T-cell (primary cell): Measurements from ENCODE around the gene EPS8L1. TPM values are rescaled to one million over a fixed set of nuclear protein-coding genes. Genes with fewer than 3 reads are reported as not detected.
A peak's percentile ranks its signal among the peaks of the same experiment; 100 is the strongest.

ENCODE experiments used
- ATAC-seq, 4 experiments: fragments of 200-7000 bp in 3 of 4; fragments of 150-1000 bp in 1 of 4; cut with Tn5 transposase; replicated peaks in 1 of 4; 1 replicate in 3 of 4; 2 replicates in 1 of 4; pipeline ENCODE4 v1.10.0; 2021; ENCODE audit warnings: moderate library complexity in 3 of 4, mild to moderate bottlenecking in 2 of 4, moderate number of reproducible peaks in 1 of 4
- CTCF ChIA-PET, 2 donors: fragments of 300-600 bp; sonication (Branson Sonifier 250); formaldehyde crosslinking; loops; one replicate each; lab custom pipeline; 2022; ENCODE audit warnings: antibody characterized with exemption in 2 of 2; lab: Charles Lee
- POLR2A ChIA-PET, 2 donors: fragments of 300-600 bp; sonication (Branson Sonifier 250); formaldehyde crosslinking; loops; one replicate each; lab custom pipeline; 2022; ENCODE audit warnings: antibody characterized with exemption in 2 of 2; lab: Charles Lee
- DNase-seq, 35 experiments: peaks; one replicate each; pipeline versions ENCODE4 v3.0.0 to v3.0.0-alpha.2; 2013 to 2023
- H3K27ac ChIP-seq: one replicate; pipeline ENCODE4 v1.5.1; 2013; ENCODE audit warnings: low read length
- H3K27me3 ChIP-seq, 2 experiments: replicated peaks in 1 of 2; 1 replicate in 1 of 2; 2 replicates in 1 of 2; pipeline versions ENCODE4 v1.6.1 to v1.7.0; 2013; ENCODE audit warnings: low read length in 1 of 2, mixed read lengths in 1 of 2; ENCODE audit not compliant: control insufficient read depth in 2 of 2, insufficient read depth in 2 of 2; ENCODE audit errors: extremely low read depth in 1 of 2
- H3K36me3 ChIP-seq, 2 donors: 1 replicate in 1 of 2; 2 replicates in 1 of 2; pipeline versions ENCODE4 v1.6.1 to v1.7.0; 2013; ENCODE audit warnings: low read length in 1 of 2; ENCODE audit not compliant: control insufficient read depth in 2 of 2, insufficient read depth in 1 of 2; ENCODE audit errors: extremely low read depth in 1 of 2
- H3K4me1 ChIP-seq, 2 experiments: 1 replicate in 1 of 2; 2 replicates in 1 of 2; pipeline versions ENCODE4 v1.6.1 to v1.7.0; 2013; ENCODE audit warnings: low read length in 2 of 2, mixed read lengths in 1 of 2; ENCODE audit not compliant: insufficient read depth in 2 of 2, control insufficient read depth in 1 of 2; ENCODE audit errors: extremely low read depth in 1 of 2
- H3K4me3 ChIP-seq, 2 donors: 1 replicate in 1 of 2; 2 replicates in 1 of 2; pipeline versions ENCODE4 v1.5.1 to v1.7.0; 2013; ENCODE audit warnings: mild to moderate bottlenecking in 2 of 2, low read length in 1 of 2, moderate library complexity in 1 of 2; ENCODE audit not compliant: control insufficient read depth in 1 of 2; ENCODE audit errors: extremely low read depth in 1 of 2
- H3K9me3 ChIP-seq: 2 replicates; pipeline ENCODE4 v1.7.0; 2013
- H3K27ac Mint-ChIP-seq, 2 donors: one replicate each; pipeline ENCODE4 v1.8.0; 2020 to 2021; ENCODE audit warnings: mild to moderate bottlenecking in 2 of 2, mixed read lengths in 2 of 2
- H3K27me3 Mint-ChIP-seq, 2 donors: one replicate each; pipeline ENCODE4 v1.8.0; 2021 to 2022; ENCODE audit warnings: mixed read lengths in 2 of 2
- H3K36me3 Mint-ChIP-seq: one replicate; pipeline ENCODE4 v1.8.0; 2021; ENCODE audit warnings: mixed read lengths
- H3K4me1 Mint-ChIP-seq, 3 donors: one replicate each; pipeline ENCODE4 v1.8.0; 2020 to 2022; ENCODE audit warnings: mixed read lengths in 3 of 3, mild to moderate bottlenecking in 1 of 3
- H3K4me3 Mint-ChIP-seq, 3 donors: one replicate each; pipeline ENCODE4 v1.8.0; 2020 to 2022; ENCODE audit warnings: mild to moderate bottlenecking in 3 of 3, mixed read lengths in 3 of 3, moderate library complexity in 3 of 3
- H3K9me3 Mint-ChIP-seq, 3 donors: one replicate each; pipeline ENCODE4 v1.8.0; 2020 to 2022; ENCODE audit warnings: mixed read lengths in 3 of 3
- WGBS: methylation state at CpG from one replicate; pipeline ENCODE4 v1.1.5; 2013; ENCODE audit warnings: missing lambda C conversion rate; ENCODE audit not compliant: insufficient coverage; 5-methylcytosine and 5-hydroxymethylcytosine counted together
- total RNA-seq, 35 experiments: library from RNA in 6 of 35; stranded (reverse) in 6 of 35; fragments of 120-200 nt in 1 of 35; gene quantifications; one replicate each; pipeline versions ENCODE4 v1.2.1 to v1.2.4 and lab custom pipeline; 2013 to 2026

Gene EPS8L1
- total RNA-seq, 5 donors from 2014 or later (not counting 1 experiment from before 2014, with no cell fraction given), result 1.1 to 3.5 (median 2.0) TPM

DNA sequence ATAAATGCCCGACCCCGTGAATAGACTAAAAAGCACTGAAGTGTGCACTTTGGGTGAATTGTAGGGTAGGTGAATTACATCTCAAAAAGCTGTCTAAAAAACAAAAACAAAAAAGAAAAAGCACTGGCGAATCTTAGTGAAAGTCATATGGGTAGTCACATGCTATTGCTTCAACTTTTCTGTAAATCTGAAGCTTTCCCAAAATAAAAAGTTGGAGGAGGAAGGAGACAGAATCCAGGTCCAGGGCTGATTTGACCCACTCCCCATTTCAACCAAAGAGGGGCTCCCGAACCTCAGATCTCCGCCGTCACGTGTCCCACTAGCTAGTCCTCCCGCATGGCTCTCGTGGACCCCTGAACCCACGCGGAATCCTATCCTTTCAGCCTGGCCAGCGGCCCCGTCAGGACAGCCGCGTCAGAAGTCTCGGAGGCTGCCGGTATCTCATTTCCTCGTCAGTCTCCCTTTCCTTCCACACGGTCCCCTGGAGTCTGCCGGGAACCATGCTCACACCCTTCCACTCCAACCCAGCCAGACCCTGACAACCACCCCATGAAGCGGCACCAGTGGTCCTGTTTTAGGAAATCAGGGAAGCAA lies 35.7 kb downstream of the EPS8L1 start:
- H3K36me3 Mint-ChIP-seq, result peaks cover 23% of the 10 kb centered on the region
- no peaks in the 10 kb centered on the region for H3K9me3 ChIP-seq
- peaks cover 7 to 26% of the 10 kb centered on the region in 2 experiments for H3K4me1 ChIP-seq
- no peak for DNase-seq
- H3K4me3 ChIP-seq, result no peak overlapping the region
- no peak for ATAC-seq
- peaks cover 16 to 28% (median 23%) of the 10 kb centered on the region in 3 donors for H3K4me1 Mint-ChIP-seq
- H3K27ac Mint-ChIP-seq, result no peak overlapping the region
- no peaks in the 10 kb centered on the region for H3K27me3 ChIP-seq
- H3K9me3 Mint-ChIP-seq, result no peaks in the 10 kb centered on the region
- H3K4me3 Mint-ChIP-seq, result no peak overlapping the region
- peaks cover 10 to 11% of the 10 kb centered on the region in 2 donors for H3K36me3 ChIP-seq
- 97% methylated on average over 18 of the region's 21 CpGs for WGBS
- ChIA-PET POLR2A (no interaction called here), CTCF (no interaction called here)
- no peak overlapping the region for H3K27ac ChIP-seq
- no peaks in the 10 kb centered on the region for H3K27me3 Mint-ChIP-seq

- Mint-ChIP-seq H3K4me3 (no peak overlapping the region), H3K36me3 (peaks cover 16% of the 10 kb centered on the region)
- CTCF ChIA-PET, result no interaction called here
Measured at GRCh38 chr19:55112246-55112776, 36.6 kb downstream of the EPS8L1 start.

DNA sequence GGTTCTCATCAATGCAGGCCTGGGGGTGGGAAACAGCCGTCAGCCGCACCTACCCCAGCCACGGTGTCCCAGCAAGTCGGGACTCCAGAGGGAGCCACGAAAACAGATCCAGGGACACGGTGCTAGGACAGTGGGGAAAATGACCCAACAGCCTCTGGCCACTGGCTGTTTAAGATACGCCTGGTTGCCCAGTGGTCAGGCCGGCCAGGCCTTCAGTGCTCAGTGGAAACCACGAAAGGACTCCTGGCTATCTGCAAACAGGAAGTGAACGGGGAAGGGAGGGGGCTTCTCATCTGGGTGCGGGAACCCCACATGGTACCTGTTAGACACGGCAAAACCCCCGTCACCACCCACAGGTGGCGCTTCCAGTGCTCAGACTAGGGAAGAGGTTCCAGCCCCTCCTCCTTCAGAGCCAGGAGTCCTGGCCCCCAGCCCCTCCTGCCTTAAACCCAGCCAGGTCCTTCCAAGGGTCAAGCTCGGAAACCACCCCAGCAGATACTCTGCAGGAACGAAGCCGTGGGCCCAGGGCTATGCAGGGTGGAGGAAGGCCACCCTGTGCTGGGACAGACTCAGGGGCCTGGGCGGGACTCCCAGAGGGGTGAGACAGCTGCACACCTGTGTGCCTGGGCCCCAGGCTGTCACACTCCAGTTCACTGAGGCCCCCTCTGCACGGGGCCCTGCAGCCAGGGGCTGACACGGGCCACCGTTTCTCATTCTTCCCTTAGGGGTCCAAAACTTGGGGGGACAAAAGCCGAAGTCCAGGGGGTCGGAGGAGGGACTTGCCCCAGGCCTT lies 37.3 kb downstream of the EPS8L1 start:
- H3K36me3 Mint-ChIP-seq, result peaks cover 13% of the 10 kb centered on the region
- Histone ChIP-seq H3K27me3 (no peaks in the 10 kb centered on the region), H3K9me3 (no peaks in the 10 kb centered on the region), H3K36me3 (peaks cover 10 to 11% of the 10 kb centered on the region in 2 donors), H3K4me1 (peaks cover 9 to 35% of the 10 kb centered on the region in 2 experiments), H3K4me3 (no peak overlapping the region), H3K27ac (no peak overlapping the region)
- no peaks in the 10 kb centered on the region for H3K27me3 Mint-ChIP-seq
- peaks cover 20 to 36% (median 30%) of the 10 kb centered on the region in 3 donors for H3K4me1 Mint-ChIP-seq
- DNase-seq (no peak), ATAC-seq (no peak)
- POLR2A ChIA-PET, result no interaction called here
- H3K4me3 Mint-ChIP-seq, result no peak overlapping the region
- CTCF ChIA-PET, result no interaction called here
- 92% methylated on average over 10 of the region's 23 CpGs for WGBS
- no peaks in the 10 kb centered on the region for H3K9me3 Mint-ChIP-seq
- no peak overlapping the region for H3K27ac Mint-ChIP-seq

More at GRCh38 chr19:55112246-55112776, 36.6 kb downstream of the EPS8L1 start:
- Histone ChIP-seq H3K27me3 (no peaks in the 10 kb centered on the region), H3K27ac (no peak overlapping the region), H3K36me3 (peaks cover 10 to 11% of the 10 kb centered on the region in 2 donors), H3K4me1 (peaks cover 9 to 33% of the 10 kb centered on the region in 2 experiments), H3K4me3 (no peak overlapping the region), H3K9me3 (no peaks in the 10 kb centered on the region)
- peaks cover 16 to 33% (median 24%) of the 10 kb centered on the region in 3 donors for H3K4me1 Mint-ChIP-seq
- POLR2A ChIA-PET, result no interaction called here
- H3K27ac Mint-ChIP-seq, result no peak overlapping the region
- H3K27me3 Mint-ChIP-seq, result no peaks in the 10 kb centered on the region
- no peaks in the 10 kb centered on the region for H3K9me3 Mint-ChIP-seq
- DNase-seq (no peak), ATAC-seq (no peak)
- 86% methylated on average over 13 of the region's 25 CpGs for WGBS

GRCh38 chr19:55113570-55114039 lies 37.9 kb downstream of the EPS8L1 start:
- H3K27me3 Mint-ChIP-seq, result no peaks in the 10 kb centered on the region
- H3K36me3 Mint-ChIP-seq, result peaks cover 10% of the 10 kb centered on the region
- ChIA-PET CTCF (no interaction called here), POLR2A (no interaction called here)
- H3K27ac ChIP-seq, result no peak overlapping the region
- H3K4me1 ChIP-seq, result peaks cover 12 to 41% of the 10 kb centered on the region in 2 experiments
- 91% methylated on average over 6 of the region's 12 CpGs for WGBS
- peaks cover 10 to 11% of the 10 kb centered on the region in 2 donors for H3K36me3 ChIP-seq
- no peak overlapping the region for H3K4me3 ChIP-seq
- H3K4me3 Mint-ChIP-seq, result no peak overlapping the region
- H3K27ac Mint-ChIP-seq, result no peak overlapping the region
- ATAC-seq (no peak), DNase-seq (no peak)
- H3K4me1 Mint-ChIP-seq, result peaks cover 25 to 40% (median 36%) of the 10 kb centered on the region in 3 donors
- H3K9me3 ChIP-seq, result no peaks in the 10 kb centered on the region
- no peaks in the 10 kb centered on the region for H3K9me3 Mint-ChIP-seq
- peaks cover 0 to 2% of the 10 kb centered on the region in 2 experiments for H3K27me3 ChIP-seq

DNA sequence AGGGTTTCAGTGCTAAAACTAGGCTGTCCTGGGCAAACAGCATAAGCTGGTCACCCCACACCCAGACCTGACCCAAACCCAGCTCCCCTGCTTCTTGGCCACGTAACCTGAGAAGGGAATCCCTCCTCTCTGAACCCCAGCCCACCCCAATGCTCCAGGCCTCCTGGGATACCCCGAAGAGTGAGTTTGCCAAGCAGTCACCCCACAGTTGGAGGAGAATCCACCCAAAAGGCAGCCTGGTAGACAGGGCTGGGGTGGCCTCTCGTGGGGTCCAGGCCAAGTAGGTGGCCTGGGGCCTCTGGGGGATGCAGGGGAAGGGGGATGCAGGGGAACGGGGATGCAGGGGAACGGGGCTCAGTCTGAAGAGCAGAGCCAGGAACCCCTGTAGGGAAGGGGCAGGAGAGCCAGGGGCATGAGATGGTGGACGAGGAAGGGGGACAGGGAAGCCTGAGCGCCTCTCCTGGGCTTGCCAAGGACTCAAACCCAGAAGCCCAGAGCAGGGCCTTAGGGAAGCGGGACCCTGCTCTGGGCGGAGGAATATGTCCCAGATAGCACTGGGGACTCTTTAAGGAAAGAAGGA lies 39.0 kb downstream of the EPS8L1 start:
- H3K27me3 ChIP-seq, result peaks cover 0 to 3% of the 10 kb centered on the region in 2 experiments
- ATAC-seq (no peak), DNase-seq (no peak)
- no peaks in the 10 kb centered on the region for H3K27me3 Mint-ChIP-seq
- H3K9me3 Mint-ChIP-seq, result no peaks in the 10 kb centered on the region
- peak overlapping the region; percentile 47 to 96 (median 54) for H3K4me3 Mint-ChIP-seq
- peaks cover 12 to 46% of the 10 kb centered on the region in 2 experiments for H3K4me1 ChIP-seq
- H3K4me1 Mint-ChIP-seq, result peaks cover 30 to 44% (median 41%) of the 10 kb centered on the region in 3 donors
- 97% methylated on average over 5 of the region's 9 CpGs for WGBS
- peaks cover 3 to 4% of the 10 kb centered on the region in 2 donors for H3K36me3 ChIP-seq
- ChIA-PET POLR2A (no interaction called here), CTCF (interaction anchor here in 1 of 2 donors (0.7 kb wide), 1 partner anchor 45 kb away, joined by 3 read pairs; no protein-coding TSS in a partner anchor)
- no peak overlapping the region for H3K4me3 ChIP-seq
- H3K27ac Mint-ChIP-seq, result no peak overlapping the region
- H3K9me3 ChIP-seq, result no peaks in the 10 kb centered on the region
- peaks cover 3% of the 10 kb centered on the region for H3K36me3 Mint-ChIP-seq
- H3K27ac ChIP-seq, result no peak overlapping the region
